D721Med (cell line): ENCODE results near the gene TBC1D16.
"Not testable (repeated sequence)": the region's sequence is repeated elsewhere in the genome, so short reads cannot be mapped to it uniquely, and the experiment has no call there.

ENCODE experiments used
- DNase-seq: peaks from one replicate; pipeline ENCODE4 v3.0.0; 2011; ENCODE audit warnings: low spot score; ENCODE audit not compliant: insufficient read length
- FAIRE-seq: peaks from 2 replicates; lab custom pipeline; 2011; peaks lifted over from hg19 to GRCh38; lab: Jason Lieb, UNC
- CTCF ChIP-seq: IDR thresholded peaks from 2 replicates; pipeline ENCODE4 v1.5.1; 2012; ENCODE audit warnings: mild to moderate bottlenecking, control low read depth; ENCODE audit not compliant: insufficient read depth; ENCODE audit errors: missing control alignments

The TBC1D16 gene

GRCh38 chr17:79902146-79902791 is 133.4 kb downstream of the TBC1D16 start:
- TF ChIP-seq CTCF: no peak
- FAIRE-seq (no peak), DNase-seq (no peak)

GRCh38 chr17:79901131-79901530 is 134.5 kb downstream of the TBC1D16 start:
- no peak for DNase-seq
- TF ChIP-seq CTCF: no peak
- no peak for FAIRE-seq

GRCh38 chr17:79899584-79899983 is 136.1 kb downstream of the TBC1D16 start:
- FAIRE-seq (no peak), DNase-seq (no peak)
- no peak for TF ChIP-seq CTCF

- TF ChIP-seq CTCF: no peak
- FAIRE-seq (no peak), DNase-seq (no peak)
These were observed 138.2 kb downstream of the TBC1D16 start for GRCh38 chr17:79897243-79898063.

GRCh38 chr17:79893457-79893856 is 142.2 kb downstream of the TBC1D16 start:
- not testable (repeated sequence) for DNase-seq, FAIRE-seq

- no peak for TF ChIP-seq CTCF
- DNase-seq (no peak), FAIRE-seq (no peak)
These were observed 143.0 kb downstream of the TBC1D16 start for GRCh38 chr17:79892457-79893241.

- no peak for FAIRE-seq
- no peak for TF ChIP-seq CTCF
- no peak for DNase-seq
These were observed 144.4 kb downstream of the TBC1D16 start for GRCh38 chr17:79891113-79891730.
